ENCODE data around the gene TMBIM4.

GRCh38 chr12:66187036-66187435 is 17.2 kb upstream of the TMBIM4 start:
- TF ChIP-seq, protein P1, sequence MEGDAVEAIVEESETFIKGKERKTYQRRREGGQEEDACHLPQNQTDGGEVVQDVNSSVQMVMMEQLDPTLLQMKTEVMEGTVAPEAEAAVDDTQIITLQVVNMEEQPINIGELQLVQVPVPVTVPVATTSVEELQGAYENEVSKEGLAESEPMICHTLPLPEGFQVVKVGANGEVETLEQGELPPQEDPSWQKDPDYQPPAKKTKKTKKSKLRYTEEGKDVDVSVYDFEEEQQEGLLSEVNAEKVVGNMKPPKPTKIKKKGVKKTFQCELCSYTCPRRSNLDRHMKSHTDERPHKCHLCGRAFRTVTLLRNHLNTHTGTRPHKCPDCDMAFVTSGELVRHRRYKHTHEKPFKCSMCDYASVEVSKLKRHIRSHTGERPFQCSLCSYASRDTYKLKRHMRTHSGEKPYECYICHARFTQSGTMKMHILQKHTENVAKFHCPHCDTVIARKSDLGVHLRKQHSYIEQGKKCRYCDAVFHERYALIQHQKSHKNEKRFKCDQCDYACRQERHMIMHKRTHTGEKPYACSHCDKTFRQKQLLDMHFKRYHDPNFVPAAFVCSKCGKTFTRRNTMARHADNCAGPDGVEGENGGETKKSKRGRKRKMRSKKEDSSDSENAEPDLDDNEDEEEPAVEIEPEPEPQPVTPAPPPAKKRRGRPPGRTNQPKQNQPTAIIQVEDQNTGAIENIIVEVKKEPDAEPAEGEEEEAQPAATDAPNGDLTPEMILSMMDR (IDR thresholded peaks at IDR 0.05; ENCODE audit: low read depth, low read length, missing input control): no peak
- no peak for TF ChIP-seq TAF1 (conservative IDR thresholded peaks at IDR 0.05)
- no peak for TF ChIP-seq JUND (IDR thresholded peaks at IDR 0.05)
- TF ChIP-seq MAX (IDR thresholded peaks at IDR 0.05): no peak
- no peak for TF ChIP-seq SP1 (IDR thresholded peaks at IDR 0.05)
